HEK293 (cell line): ENCODE measurements around the gene FAM210A.

Experiments used
- CTCF ChIA-PET: fragments of 350-600 bp; formaldehyde crosslinking; extraction: SDS; loops from one replicate; lab custom pipeline; 2021; ENCODE audit warnings: antibody characterized with exemption; lab: Yijun Ruan, JAX
- POLR2A ChIA-PET: fragments of 300-600 bp; formaldehyde crosslinking; extraction: SDS; loops from one replicate; lab custom pipeline; 2020; ENCODE audit warnings: antibody characterized with exemption, inconsistent platforms; lab: Yijun Ruan, JAX
- H3K27ac ChIP-seq: fragments of 200-500 bp; sonication (Bioruptor generic); 2 replicates; pipeline ENCODE4 v1.5.1; 2014; ENCODE audit warnings: low read depth, low read length, control low read depth, inconsistent platforms; ENCODE audit errors: extremely low read depth
- H3K36me3 ChIP-seq, 2 experiments: fragments of 200-500 bp in 1 of 2; sonication (Bioruptor generic) in 1 of 2; 1 replicate in 1 of 2; 2 replicates in 1 of 2; pipeline ENCODE4 v1.5.1; 2014 to 2017; ENCODE audit warnings: inconsistent platforms in 2 of 2, low read length in 2 of 2; ENCODE audit not compliant: control insufficient read depth in 2 of 2, insufficient read depth in 1 of 2
- H3K4me1 ChIP-seq: fragments of 200-500 bp; sonication (Bioruptor generic); 2 replicates; pipeline ENCODE4 v1.5.1; 2014; ENCODE audit warnings: mild to moderate bottlenecking, low read length, inconsistent platforms; ENCODE audit not compliant: control insufficient read depth, insufficient read depth
- H3K4me3 ChIP-seq: 2 replicates; pipeline ENCODE4 v1.5.1; 2011; ENCODE audit warnings: low read depth, mild to moderate bottlenecking, control low read depth, low read length, moderate library complexity
- H3K9me3 ChIP-seq: fragments of 200-500 bp; sonication (Bioruptor generic); 2 replicates; pipeline ENCODE4 v1.5.1; 2014; ENCODE audit warnings: low read depth, low read length, inconsistent platforms; ENCODE audit not compliant: control insufficient read depth, insufficient read depth
- BCL11A ChIP-seq: fragments of 450-650 bp; formaldehyde crosslinking; IDR thresholded peaks from 2 replicates; pipeline ENCODE4 v1.5.1; 2016; ENCODE audit warnings: low read depth, missing biosample characterization, missing genetic modification characterization
- HOXA7 ChIP-seq: sonication (generic); formaldehyde crosslinking; IDR thresholded peaks from 2 replicates; pipeline ENCODE4 v1.8.1; 2022; ENCODE audit warnings: missing genetic modification reagents, borderline replicate concordance
- MYNN ChIP-seq: fragments of 450-650 bp; formaldehyde crosslinking; IDR thresholded peaks from 2 replicates; pipeline ENCODE4 v1.5.1; 2016; ENCODE audit warnings: missing biosample characterization, missing genetic modification characterization, borderline replicate concordance
- SP3 ChIP-seq: fragments of 450-650 bp; formaldehyde crosslinking; IDR thresholded peaks from 2 replicates; pipeline ENCODE4 v1.5.1; 2016; ENCODE audit warnings: missing biosample characterization, missing genetic modification characterization
- ZBTB7A ChIP-seq: fragments of 450-650 bp; formaldehyde crosslinking; IDR thresholded peaks from 2 replicates; pipeline ENCODE4 v1.5.1; 2016; ENCODE audit warnings: low read depth, missing biosample characterization, missing genetic modification characterization
- ZFP3 ChIP-seq: fragments of 450-650 bp; formaldehyde crosslinking; IDR thresholded peaks from 2 replicates; pipeline ENCODE4 v1.5.1; 2016; ENCODE audit warnings: low read depth, missing biosample characterization, missing genetic modification characterization
- ZNF157 ChIP-seq: fragments of 450-650 bp; formaldehyde crosslinking; IDR thresholded peaks from 2 replicates; pipeline ENCODE4 v1.5.1; 2016; ENCODE audit warnings: missing biosample characterization, missing genetic modification characterization
- ZNF175 ChIP-seq: fragments of 450-650 bp; formaldehyde crosslinking; IDR thresholded peaks from 2 replicates; pipeline ENCODE4 v1.5.1; 2016; ENCODE audit warnings: missing biosample characterization, missing genetic modification characterization
- ZNF223 ChIP-seq: fragments of 450-650 bp; formaldehyde crosslinking; IDR thresholded peaks from 2 replicates; pipeline ENCODE4 v1.5.1; 2016; ENCODE audit warnings: missing biosample characterization, missing genetic modification characterization
- ZNF248 ChIP-seq: fragments of 450-650 bp; formaldehyde crosslinking; IDR thresholded peaks from 2 replicates; pipeline ENCODE4 v1.5.1; 2017; ENCODE audit warnings: missing biosample characterization, missing genetic modification characterization
- ZNF48 ChIP-seq: fragments of 450-650 bp; formaldehyde crosslinking; IDR thresholded peaks from 2 replicates; pipeline ENCODE4 v1.5.1; 2016; ENCODE audit warnings: missing biosample characterization, missing genetic modification characterization
- ZNF560 ChIP-seq: fragments of 450-650 bp; formaldehyde crosslinking; IDR thresholded peaks from 2 replicates; pipeline ENCODE4 v1.5.1; 2017; ENCODE audit warnings: missing biosample characterization, missing genetic modification characterization, borderline replicate concordance
- ZNF571 ChIP-seq: fragments of 450-650 bp; formaldehyde crosslinking; IDR thresholded peaks from 2 replicates; pipeline ENCODE4 v1.5.0; 2017; ENCODE audit warnings: missing biosample characterization, missing genetic modification characterization
- ZNF585B ChIP-seq: fragments of 450-650 bp; formaldehyde crosslinking; IDR thresholded peaks from 2 replicates; pipeline ENCODE4 v1.5.1; 2016; ENCODE audit warnings: missing biosample characterization, missing genetic modification characterization
- ZNF701 ChIP-seq: fragments of 450-650 bp; formaldehyde crosslinking; IDR thresholded peaks from 2 replicates; pipeline ENCODE4 v1.5.1; 2016; ENCODE audit warnings: missing biosample characterization, missing genetic modification characterization
- ZNF76 ChIP-seq: fragments of 450-650 bp; formaldehyde crosslinking; IDR thresholded peaks from 2 replicates; pipeline ENCODE4; 2016; ENCODE audit warnings: low read depth, missing biosample characterization, missing genetic modification characterization, borderline replicate concordance
- ZNF777 ChIP-seq: fragments of 450-650 bp; formaldehyde crosslinking; IDR thresholded peaks from 2 replicates; pipeline ENCODE4 v1.5.1; 2017; ENCODE audit warnings: missing biosample characterization, missing genetic modification characterization, borderline replicate concordance
- ZNF791 ChIP-seq: fragments of 450-650 bp; formaldehyde crosslinking; IDR thresholded peaks from 2 replicates; pipeline ENCODE4 v1.5.1; 2016; ENCODE audit warnings: missing biosample characterization, missing genetic modification characterization
- TF ChIP-seq, protein P1 (sequence below): fragments of 450-650 bp; formaldehyde crosslinking; IDR thresholded peaks from 2 replicates; pipeline ENCODE4 v1.5.1; 2016; ENCODE audit warnings: missing biosample characterization, missing genetic modification characterization
- TF ChIP-seq, protein P2 (sequence below): fragments of 450-650 bp; formaldehyde crosslinking; IDR thresholded peaks from 2 replicates; pipeline ENCODE4 v1.5.1; 2016; ENCODE audit warnings: missing biosample characterization, missing genetic modification characterization
- TF ChIP-seq, protein P3 (sequence below): fragments of 450-650 bp; formaldehyde crosslinking; IDR thresholded peaks from 2 replicates; pipeline ENCODE4 v1.5.1; 2016; ENCODE audit warnings: missing biosample characterization, missing genetic modification characterization, low read depth
- TF ChIP-seq, protein P4 (sequence below): fragments of 450-650 bp; formaldehyde crosslinking; IDR thresholded peaks from 2 replicates; pipeline ENCODE4 v1.5.1; 2016; ENCODE audit warnings: missing biosample characterization, missing genetic modification characterization, borderline replicate concordance
- TF ChIP-seq, protein P5 (sequence below): fragments of 450-650 bp; formaldehyde crosslinking; IDR thresholded peaks from 2 replicates; pipeline ENCODE4 v1.5.1; 2016; ENCODE audit warnings: missing biosample characterization, missing genetic modification characterization

Gene FAM210A

DNA sequence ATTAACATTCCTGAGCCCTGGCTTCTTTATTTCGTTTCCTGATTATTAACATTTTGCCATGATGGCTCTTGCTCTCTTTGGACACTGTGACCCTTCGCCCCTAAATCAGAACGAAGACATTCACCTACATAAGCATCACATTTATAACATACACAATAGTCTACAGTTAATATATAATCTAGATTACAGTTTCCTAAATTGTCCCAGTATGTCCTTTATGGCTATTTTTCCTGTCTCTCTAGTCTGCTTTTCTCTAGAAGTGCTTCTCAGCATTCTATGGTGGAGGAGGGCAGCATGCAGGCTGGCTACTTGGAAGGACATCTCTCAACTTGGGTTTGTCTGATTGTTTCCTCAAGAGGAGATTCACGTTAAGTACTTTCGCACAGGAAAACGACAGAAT is 49.9 kb downstream of the FAM210A start (continued):
- TF ChIP-seq, protein P1, sequence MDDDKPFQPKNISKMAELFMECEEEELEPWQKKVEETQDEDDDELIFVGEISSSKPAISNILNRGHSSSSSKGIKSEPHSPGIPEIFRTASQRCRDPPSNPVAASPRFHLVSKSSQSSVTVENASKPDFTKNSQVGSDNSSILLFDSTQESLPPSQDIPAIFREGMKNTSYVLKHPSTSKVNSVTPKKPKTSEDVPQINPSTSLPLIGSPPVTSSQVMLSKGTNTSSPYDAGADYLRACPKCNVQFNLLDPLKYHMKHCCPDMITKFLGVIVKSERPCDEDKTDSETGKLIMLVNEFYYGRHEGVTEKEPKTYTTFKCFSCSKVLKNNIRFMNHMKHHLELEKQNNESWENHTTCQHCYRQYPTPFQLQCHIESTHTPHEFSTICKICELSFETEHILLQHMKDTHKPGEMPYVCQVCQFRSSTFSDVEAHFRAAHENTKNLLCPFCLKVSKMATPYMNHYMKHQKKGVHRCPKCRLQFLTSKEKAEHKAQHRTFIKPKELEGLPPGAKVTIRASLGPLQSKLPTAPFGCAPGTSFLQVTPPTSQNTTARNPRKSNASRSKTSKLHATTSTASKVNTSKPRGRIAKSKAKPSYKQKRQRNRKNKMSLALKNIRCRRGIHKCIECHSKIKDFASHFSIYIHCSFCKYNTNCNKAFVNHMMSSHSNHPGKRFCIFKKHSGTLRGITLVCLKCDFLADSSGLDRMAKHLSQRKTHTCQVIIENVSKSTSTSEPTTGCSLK (tag by site-specific recombination), result no peak
- TF ChIP-seq ZNF157 (tag by site-specific recombination), result no peak
- TF ChIP-seq ZNF48, result no peak
- TF ChIP-seq, protein P2, sequence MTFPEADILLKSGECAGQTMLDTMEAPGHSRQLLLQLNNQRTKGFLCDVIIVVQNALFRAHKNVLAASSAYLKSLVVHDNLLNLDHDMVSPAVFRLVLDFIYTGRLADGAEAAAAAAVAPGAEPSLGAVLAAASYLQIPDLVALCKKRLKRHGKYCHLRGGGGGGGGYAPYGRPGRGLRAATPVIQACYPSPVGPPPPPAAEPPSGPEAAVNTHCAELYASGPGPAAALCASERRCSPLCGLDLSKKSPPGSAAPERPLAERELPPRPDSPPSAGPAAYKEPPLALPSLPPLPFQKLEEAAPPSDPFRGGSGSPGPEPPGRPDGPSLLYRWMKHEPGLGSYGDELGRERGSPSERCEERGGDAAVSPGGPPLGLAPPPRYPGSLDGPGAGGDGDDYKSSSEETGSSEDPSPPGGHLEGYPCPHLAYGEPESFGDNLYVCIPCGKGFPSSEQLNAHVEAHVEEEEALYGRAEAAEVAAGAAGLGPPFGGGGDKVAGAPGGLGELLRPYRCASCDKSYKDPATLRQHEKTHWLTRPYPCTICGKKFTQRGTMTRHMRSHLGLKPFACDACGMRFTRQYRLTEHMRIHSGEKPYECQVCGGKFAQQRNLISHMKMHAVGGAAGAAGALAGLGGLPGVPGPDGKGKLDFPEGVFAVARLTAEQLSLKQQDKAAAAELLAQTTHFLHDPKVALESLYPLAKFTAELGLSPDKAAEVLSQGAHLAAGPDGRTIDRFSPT (tag by site-specific recombination), result no peak
- TF ChIP-seq ZNF560 (tag by site-specific recombination), result no peak
- TF ChIP-seq, all 188 proteins: peak for 0

DNA sequence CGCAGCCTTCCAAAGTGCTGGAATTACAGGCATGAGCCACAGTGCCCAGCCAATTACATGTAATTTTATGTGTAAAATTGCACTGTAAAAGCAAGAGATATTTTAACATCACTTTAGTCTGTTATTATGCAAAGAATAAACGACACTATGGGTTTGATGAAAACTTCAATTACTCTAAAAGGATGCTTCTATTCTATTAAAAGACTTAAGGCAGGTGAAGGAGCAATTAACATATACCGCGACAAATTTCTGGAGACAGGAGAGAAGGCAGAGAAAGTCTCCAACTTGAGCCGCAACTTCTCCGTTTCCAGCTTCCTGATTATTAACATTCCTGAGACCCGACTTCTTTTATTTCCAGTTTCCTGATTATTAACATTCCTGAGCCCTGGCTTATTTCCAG is 53.7 kb downstream of the FAM210A start:
- Histone ChIP-seq H3K4me3 (no peak overlapping the region), H3K27ac (no peak overlapping the region), H3K4me1 (no peaks in the 10 kb centered on the region), H3K9me3 (no peaks in the 10 kb centered on the region), H3K36me3 (no peaks in the 10 kb centered on the region)
- ChIA-PET POLR2A (no interaction called here), CTCF (interaction anchor here (0.6 to 1.2 kb wide), 2 partner anchors 8 to 15 kb away, joined by 4 to 6 read pairs; no protein-coding TSS in a partner anchor)
- TF ChIP-seq MYNN (tag by site-specific recombination) (no peak), ZNF585B (tag by site-specific recombination) (no peak), ZBTB7A (no peak), ZNF223 (tag by site-specific recombination) (no peak), ZFP3 (no peak), ZNF76 (tag by site-specific recombination) (no peak), ZNF701 (tag by site-specific recombination) (no peak), ZNF791 (tag by site-specific recombination) (no peak), ZNF175 (no peak), ZNF777 (tag by site-specific recombination) (no peak), SP3 (no peak), BCL11A (no peak), ZNF248 (tag by site-specific recombination) (no peak), ZNF571 (no peak), HOXA7 (CRISPR knock-in tag) (no peak)
- TF ChIP-seq, protein P3, sequence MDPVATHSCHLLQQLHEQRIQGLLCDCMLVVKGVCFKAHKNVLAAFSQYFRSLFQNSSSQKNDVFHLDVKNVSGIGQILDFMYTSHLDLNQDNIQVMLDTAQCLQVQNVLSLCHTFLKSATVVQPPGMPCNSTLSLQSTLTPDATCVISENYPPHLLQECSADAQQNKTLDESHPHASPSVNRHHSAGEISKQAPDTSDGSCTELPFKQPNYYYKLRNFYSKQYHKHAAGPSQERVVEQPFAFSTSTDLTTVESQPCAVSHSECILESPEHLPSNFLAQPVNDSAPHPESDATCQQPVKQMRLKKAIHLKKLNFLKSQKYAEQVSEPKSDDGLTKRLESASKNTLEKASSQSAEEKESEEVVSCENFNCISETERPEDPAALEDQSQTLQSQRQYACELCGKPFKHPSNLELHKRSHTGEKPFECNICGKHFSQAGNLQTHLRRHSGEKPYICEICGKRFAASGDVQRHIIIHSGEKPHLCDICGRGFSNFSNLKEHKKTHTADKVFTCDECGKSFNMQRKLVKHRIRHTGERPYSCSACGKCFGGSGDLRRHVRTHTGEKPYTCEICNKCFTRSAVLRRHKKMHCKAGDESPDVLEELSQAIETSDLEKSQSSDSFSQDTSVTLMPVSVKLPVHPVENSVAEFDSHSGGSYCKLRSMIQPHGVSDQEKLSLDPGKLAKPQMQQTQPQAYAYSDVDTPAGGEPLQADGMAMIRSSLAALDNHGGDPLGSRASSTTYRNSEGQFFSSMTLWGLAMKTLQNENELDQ (tag by site-specific recombination), result no peak
- TF ChIP-seq, protein P4, sequence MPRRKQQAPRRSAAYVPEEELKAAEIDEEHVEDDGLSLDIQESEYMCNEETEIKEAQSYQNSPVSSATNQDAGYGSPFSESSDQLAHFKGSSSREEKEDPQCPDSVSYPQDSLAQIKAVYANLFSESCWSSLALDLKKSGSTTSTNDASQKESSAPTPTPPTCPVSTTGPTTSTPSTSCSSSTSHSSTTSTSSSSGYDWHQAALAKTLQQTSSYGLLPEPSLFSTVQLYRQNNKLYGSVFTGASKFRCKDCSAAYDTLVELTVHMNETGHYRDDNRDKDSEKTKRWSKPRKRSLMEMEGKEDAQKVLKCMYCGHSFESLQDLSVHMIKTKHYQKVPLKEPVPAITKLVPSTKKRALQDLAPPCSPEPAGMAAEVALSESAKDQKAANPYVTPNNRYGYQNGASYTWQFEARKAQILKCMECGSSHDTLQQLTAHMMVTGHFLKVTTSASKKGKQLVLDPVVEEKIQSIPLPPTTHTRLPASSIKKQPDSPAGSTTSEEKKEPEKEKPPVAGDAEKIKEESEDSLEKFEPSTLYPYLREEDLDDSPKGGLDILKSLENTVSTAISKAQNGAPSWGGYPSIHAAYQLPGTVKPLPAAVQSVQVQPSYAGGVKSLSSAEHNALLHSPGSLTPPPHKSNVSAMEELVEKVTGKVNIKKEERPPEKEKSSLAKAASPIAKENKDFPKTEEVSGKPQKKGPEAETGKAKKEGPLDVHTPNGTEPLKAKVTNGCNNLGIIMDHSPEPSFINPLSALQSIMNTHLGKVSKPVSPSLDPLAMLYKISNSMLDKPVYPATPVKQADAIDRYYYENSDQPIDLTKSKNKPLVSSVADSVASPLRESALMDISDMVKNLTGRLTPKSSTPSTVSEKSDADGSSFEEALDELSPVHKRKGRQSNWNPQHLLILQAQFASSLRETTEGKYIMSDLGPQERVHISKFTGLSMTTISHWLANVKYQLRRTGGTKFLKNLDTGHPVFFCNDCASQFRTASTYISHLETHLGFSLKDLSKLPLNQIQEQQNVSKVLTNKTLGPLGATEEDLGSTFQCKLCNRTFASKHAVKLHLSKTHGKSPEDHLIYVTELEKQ (tag by site-specific recombination), result no peak
- TF ChIP-seq, protein P5, sequence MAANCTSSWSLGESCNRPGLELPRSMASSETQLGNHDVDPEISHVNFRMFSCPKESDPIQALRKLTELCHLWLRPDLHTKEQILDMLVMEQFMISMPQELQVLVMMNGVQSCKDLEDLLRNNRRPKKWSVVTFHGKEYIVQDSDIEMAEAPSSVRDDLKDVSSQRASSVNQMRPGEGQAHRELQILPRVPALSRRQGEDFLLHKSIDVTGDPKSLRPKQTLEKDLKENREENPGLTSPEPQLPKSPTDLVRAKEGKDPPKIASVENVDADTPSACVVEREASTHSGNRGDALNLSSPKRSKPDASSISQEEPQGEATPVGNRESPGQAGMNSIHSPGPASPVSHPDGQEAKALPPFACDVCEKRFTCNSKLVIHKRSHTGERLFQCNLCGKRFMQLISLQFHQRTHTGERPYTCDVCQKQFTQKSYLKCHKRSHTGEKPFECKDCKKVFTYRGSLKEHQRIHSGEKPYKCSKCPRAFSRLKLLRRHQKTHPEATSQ (tag by site-specific recombination), result no peak
